ENCODE data around the gene HTR3A. TPM values are rescaled to one million over a fixed set of nuclear protein-coding genes. Genes with fewer than 3 reads are reported as not detected.

The HTR3A gene
- total RNA-seq, 1 donor from 2014 or later: not detected

- intact Hi-C loops (cut with micrococcal nuclease): no loop called here
- Mint-ChIP-seq H3K27me3 (ENCODE audit: insufficient read depth) (peaks cover 20% of the 10 kb centered on the region), H3K9me3 (no peaks in the 10 kb centered on the region), H3K4me1 (ENCODE audit: low read depth) (no peaks in the 10 kb centered on the region), H3K27ac (no peak overlapping the region), H3K36me3 (ENCODE audit: low read depth) (no peaks in the 10 kb centered on the region), H3K4me3 (no peak overlapping the region)
- no peak for DNase-seq (ENCODE audit: low spot score)
Observed at GRCh38 chr11:114031967-114032320, 57.0 kb downstream of the HTR3A start.

DNA sequence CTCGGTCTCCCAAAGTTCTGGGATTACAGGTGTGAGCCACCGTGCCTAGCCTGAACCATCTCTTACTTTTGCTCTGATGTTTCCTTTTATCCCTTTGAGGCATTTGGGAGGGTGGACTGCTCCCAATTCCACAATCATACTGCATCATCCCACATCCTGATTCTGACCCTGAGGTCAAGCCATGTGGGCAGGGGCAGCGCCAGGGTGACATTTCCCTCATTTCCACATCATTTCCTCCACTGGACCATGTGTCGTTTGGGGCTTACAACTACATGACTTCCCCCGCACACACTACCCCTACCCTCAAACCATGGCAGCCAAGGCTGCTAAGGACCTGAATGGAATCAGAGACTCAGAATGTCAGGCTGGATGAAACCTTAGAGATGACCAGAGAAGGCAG is 58.2 kb downstream of the HTR3A start:
- intact Hi-C loops (cut with micrococcal nuclease): no loop called here
- H3K4me3 Mint-ChIP-seq: no peak overlapping the region
- H3K9me3 Mint-ChIP-seq: no peaks in the 10 kb centered on the region
- H3K36me3 Mint-ChIP-seq (ENCODE audit: low read depth): no peaks in the 10 kb centered on the region
- no peaks in the 10 kb centered on the region for H3K4me1 Mint-ChIP-seq (ENCODE audit: low read depth)
- H3K27me3 Mint-ChIP-seq (ENCODE audit: insufficient read depth): peaks cover 21% of the 10 kb centered on the region
- DNase-seq (ENCODE audit: low spot score): no peak
- no peak overlapping the region for H3K27ac Mint-ChIP-seq

- no peaks in the 10 kb centered on the region for H3K4me1 Mint-ChIP-seq (ENCODE audit: low read depth)
- H3K4me3 Mint-ChIP-seq: no peak overlapping the region
- intact Hi-C loops (cut with micrococcal nuclease): no loop called here
- DNase-seq (ENCODE audit: low spot score): no peak
- H3K9me3 Mint-ChIP-seq: no peaks in the 10 kb centered on the region
- no peak overlapping the region for H3K27ac Mint-ChIP-seq
- H3K36me3 Mint-ChIP-seq (ENCODE audit: low read depth): no peaks in the 10 kb centered on the region
- peaks cover 23% of the 10 kb centered on the region for H3K27me3 Mint-ChIP-seq (ENCODE audit: insufficient read depth)
Observed at GRCh38 chr11:114033572-114033971, 58.7 kb downstream of the HTR3A start.

GRCh38 chr11:114034956-114035355 is 60.0 kb downstream of the HTR3A start:
- Mint-ChIP-seq H3K4me3 (no peak overlapping the region), H3K9me3 (no peaks in the 10 kb centered on the region), H3K36me3 (ENCODE audit: low read depth) (no peaks in the 10 kb centered on the region), H3K27ac (no peak overlapping the region), H3K4me1 (ENCODE audit: low read depth) (no peaks in the 10 kb centered on the region), H3K27me3 (ENCODE audit: insufficient read depth) (peaks cover 25% of the 10 kb centered on the region)
- intact Hi-C loops (cut with micrococcal nuclease): loop anchor here (5.0 kb wide), 1 partner anchor 48 kb away; no protein-coding TSS in a partner anchor
- DNase-seq (ENCODE audit: low spot score): no peak

- peak; percentile 28 for DNase-seq (ENCODE audit: low spot score)
- Mint-ChIP-seq H3K27ac (no peak overlapping the region), H3K9me3 (no peaks in the 10 kb centered on the region), H3K4me3 (no peak overlapping the region), H3K4me1 (ENCODE audit: low read depth) (no peaks in the 10 kb centered on the region), H3K36me3 (ENCODE audit: low read depth) (no peaks in the 10 kb centered on the region), H3K27me3 (ENCODE audit: insufficient read depth) (peaks cover 21% of the 10 kb centered on the region)
- intact Hi-C loops (cut with micrococcal nuclease): loop anchor here (1.0 to 5.0 kb wide), 2 partner anchors 49 to 225 kb away; no protein-coding TSS in a partner anchor
Observed at GRCh38 chr11:114036147-114036811, 61.4 kb downstream of the HTR3A start.

DNA sequence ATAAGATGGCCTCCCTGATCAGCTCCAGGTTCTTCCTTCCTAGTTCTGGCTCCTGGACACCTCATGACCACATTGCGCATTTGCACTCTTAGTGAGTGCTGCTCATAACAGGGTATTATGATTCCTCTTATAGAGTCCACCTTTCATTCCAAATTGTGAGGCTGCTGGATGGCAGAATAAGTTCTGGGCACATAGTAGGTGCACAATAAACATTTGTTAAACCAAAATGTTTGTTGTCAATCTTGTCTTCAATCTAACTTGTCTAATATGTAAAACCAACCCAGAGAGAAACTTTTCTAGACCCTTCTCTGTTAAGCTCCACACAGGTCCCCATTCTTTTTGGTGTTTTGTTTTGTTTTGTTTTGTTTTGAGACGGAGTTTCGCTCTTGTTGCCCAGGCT is 62.0 kb downstream of the HTR3A start:
- intact Hi-C loops (cut with micrococcal nuclease): loop anchor here (1.0 to 5.0 kb wide), 2 partner anchors 50 to 224 kb away; no protein-coding TSS in a partner anchor
- H3K27me3 Mint-ChIP-seq (ENCODE audit: insufficient read depth): peaks cover 21% of the 10 kb centered on the region
- peaks cover under 1% of the 10 kb centered on the region for H3K4me1 Mint-ChIP-seq (ENCODE audit: low read depth)
- no peak overlapping the region for H3K4me3 Mint-ChIP-seq
- no peak for DNase-seq (ENCODE audit: low spot score)
- H3K36me3 Mint-ChIP-seq (ENCODE audit: low read depth): no peaks in the 10 kb centered on the region
- H3K9me3 Mint-ChIP-seq: peaks cover under 1% of the 10 kb centered on the region
- no peak overlapping the region for H3K27ac Mint-ChIP-seq

- no peak for DNase-seq (ENCODE audit: low spot score)
- intact Hi-C loops (cut with micrococcal nuclease): loop anchor here (5.0 kb wide), 1 partner anchor 52 kb away; no protein-coding TSS in a partner anchor
- no peaks in the 10 kb centered on the region for H3K36me3 Mint-ChIP-seq (ENCODE audit: low read depth)
- H3K4me3 Mint-ChIP-seq: no peak overlapping the region
- H3K9me3 Mint-ChIP-seq: peaks cover 8% of the 10 kb centered on the region
- H3K27me3 Mint-ChIP-seq (ENCODE audit: insufficient read depth): peaks cover 21% of the 10 kb centered on the region
- H3K27ac Mint-ChIP-seq: no peak overlapping the region
- peaks cover 17% of the 10 kb centered on the region for H3K4me1 Mint-ChIP-seq (ENCODE audit: low read depth)
Observed at GRCh38 chr11:114039551-114039950, 64.6 kb downstream of the HTR3A start.

Other genes starting within 250 kb of the HTR3A start
- 20.5 and 22.6 TPM in 2 replicates for gene ZW10, start 201.4 kb upstream of the HTR3A start, total RNA-seq
- not detected in 2 replicates for gene CLDN25, start 195.3 kb upstream of the HTR3A start, total RNA-seq
- 29.0 and 30.9 TPM in 2 replicates for gene USP28, start 99.5 kb upstream of the HTR3A start, total RNA-seq
- gene HTR3B, start 70.3 kb upstream of the HTR3A start, total RNA-seq: not detected in 2 replicates
- 3.4 and 3.9 TPM in 2 replicates for gene ZBTB16, start 84.6 kb downstream of the HTR3A start, total RNA-seq